Mesenchymal stem cell (in vitro differentiated cells and primary cell): ENCODE data around the gene XK.

Experiments
- DNase-seq: peaks from one replicate; pipeline ENCODE4 v3.0.0-alpha.2; 2013
- H2AFZ ChIP-seq: one replicate; pipeline ENCODE4 v1.6.1; 2013; ENCODE audit warnings: low read depth, mild to moderate bottlenecking, control low read depth, inconsistent platforms, low read length, moderate library complexity
- H2AK5ac ChIP-seq: 2 replicates; pipeline ENCODE4 v1.6.1; 2013; ENCODE audit warnings: low read length, moderate library complexity, mild to moderate bottlenecking, inconsistent platforms; ENCODE audit not compliant: severe bottlenecking
- H2BK120ac ChIP-seq: one replicate; pipeline ENCODE4 v1.6.1; 2013; ENCODE audit warnings: low read depth, mild to moderate bottlenecking, inconsistent platforms, low read length, moderate library complexity
- H2BK12ac ChIP-seq, 2 experiments: one replicate each; pipeline ENCODE4 v1.6.1; 2013; ENCODE audit warnings: inconsistent platforms in 2 of 2, low read length in 2 of 2, mild to moderate bottlenecking in 2 of 2, moderate library complexity in 2 of 2, control low read depth in 1 of 2
- H2BK15ac ChIP-seq: one replicate; pipeline ENCODE4 v1.6.1; 2013; ENCODE audit warnings: mild to moderate bottlenecking, low read depth, inconsistent platforms; ENCODE audit not compliant: poor library complexity, severe bottlenecking
- H2BK5ac ChIP-seq: 2 replicates; pipeline ENCODE4 v1.6.1; 2013; ENCODE audit warnings: low read depth, mild to moderate bottlenecking, low read length, control low read depth, inconsistent platforms; ENCODE audit not compliant: poor library complexity, severe bottlenecking
- H3K14ac ChIP-seq, 2 experiments: one replicate each; pipeline ENCODE4 v1.6.1; 2013; ENCODE audit warnings: inconsistent platforms in 2 of 2, low read length in 2 of 2, control low read depth in 1 of 2, mild to moderate bottlenecking in 1 of 2, moderate library complexity in 1 of 2
- H3K18ac ChIP-seq, 2 experiments: one replicate each; pipeline ENCODE4 v1.6.1; 2013; ENCODE audit warnings: inconsistent platforms in 2 of 2, low read length in 2 of 2, control low read depth in 1 of 2, low read depth in 1 of 2, mild to moderate bottlenecking in 1 of 2
- H3K23ac ChIP-seq, 2 experiments: one replicate each; pipeline ENCODE4 v1.6.1; 2013; ENCODE audit warnings: inconsistent platforms in 2 of 2, low read length in 2 of 2, mild to moderate bottlenecking in 2 of 2, moderate library complexity in 2 of 2, control low read depth in 1 of 2
- H3K27ac ChIP-seq: 2 replicates; pipeline ENCODE4 v1.5.1; 2013; ENCODE audit warnings: mild to moderate bottlenecking, moderate library complexity, low read length, control low read depth, inconsistent platforms; ENCODE audit not compliant: poor library complexity, severe bottlenecking
- H3K27me3 ChIP-seq, 2 experiments: 2 replicates each; pipeline versions ENCODE4 v1.6.1 to v1.7.0; 2013; ENCODE audit warnings: low read length in 2 of 2, mild to moderate bottlenecking in 2 of 2, moderate library complexity in 2 of 2, control low read depth in 1 of 2, inconsistent platforms in 1 of 2; ENCODE audit not compliant: control insufficient read depth in 1 of 2, insufficient read depth in 1 of 2
- H3K36me3 ChIP-seq, 2 experiments: 2 replicates each; pipeline versions ENCODE4 v1.6.1 to v1.7.0; 2013; ENCODE audit warnings: low read length in 2 of 2, control low read depth in 1 of 2, inconsistent platforms in 1 of 2, low read depth in 1 of 2, mild to moderate bottlenecking in 1 of 2; ENCODE audit not compliant: insufficient read depth in 2 of 2, control insufficient read depth in 1 of 2
- H3K4ac ChIP-seq, 2 experiments: one replicate each; pipeline ENCODE4 v1.6.1; 2013; ENCODE audit warnings: inconsistent platforms in 2 of 2, low read length in 2 of 2, mild to moderate bottlenecking in 2 of 2, moderate library complexity in 2 of 2, control low read depth in 1 of 2, low read depth in 1 of 2
- H3K4me1 ChIP-seq: 2 replicates; pipeline ENCODE4 v1.6.1; 2013; ENCODE audit warnings: low read depth, low read length, control low read depth; ENCODE audit not compliant: control insufficient read depth, insufficient read depth
- H3K4me2 ChIP-seq: 2 replicates; pipeline ENCODE4 v1.6.1; 2013; ENCODE audit warnings: low read length, mild to moderate bottlenecking, inconsistent platforms; ENCODE audit not compliant: poor library complexity, severe bottlenecking
- H3K4me3 ChIP-seq, 2 experiments: 2 replicates each; pipeline versions ENCODE4 v1.5.1 to v1.7.0; 2013; ENCODE audit warnings: low read length in 2 of 2, mild to moderate bottlenecking in 2 of 2, control low read depth in 1 of 2, low read depth in 1 of 2; ENCODE audit not compliant: insufficient read depth in 1 of 2
- H3K79me1 ChIP-seq: replicated peaks from 2 replicates; pipeline ENCODE4 v1.6.1; 2013; ENCODE audit warnings: mild to moderate bottlenecking, control low read depth, low read length, inconsistent platforms; ENCODE audit not compliant: poor library complexity, severe bottlenecking
- H3K9ac ChIP-seq: 2 replicates; pipeline ENCODE4 v1.7.0; 2013; ENCODE audit warnings: mild to moderate bottlenecking, low read length, moderate library complexity
- H3K9me3 ChIP-seq: 2 replicates; pipeline ENCODE4 v1.7.0; 2013; ENCODE audit warnings: mild to moderate bottlenecking, low read length; ENCODE audit not compliant: control insufficient read depth
- H4K8ac ChIP-seq: one replicate; pipeline ENCODE4 v1.6.1; 2013; ENCODE audit warnings: inconsistent platforms, mild to moderate bottlenecking, low read length, moderate library complexity
- H4K91ac ChIP-seq: one replicate; pipeline ENCODE4 v1.6.1; 2013; ENCODE audit warnings: mild to moderate bottlenecking, low read length, inconsistent platforms
- WGBS: methylation state at CpG from one replicate; pipeline ENCODE4 v1.1.7; 2013; ENCODE audit warnings: mixed read lengths; 5-methylcytosine and 5-hydroxymethylcytosine counted together

Gene XK

GRCh38 chrX:37652589-37653231 is 32.9 kb upstream of the XK start:
- Histone ChIP-seq H3K18ac (no peak overlapping the region), H3K36me3 (no peaks in the 10 kb centered on the region), H3K9me3 (no peaks in the 10 kb centered on the region), H2AK5ac (no peak overlapping the region), H3K9ac (no peak overlapping the region), H3K4me3 (no peak overlapping the region), H2AFZ (no peak overlapping the region), H3K79me1 (no peaks in the 10 kb centered on the region), H3K14ac (no peak overlapping the region), H2BK5ac (no peak overlapping the region), H3K23ac (no peak overlapping the region), H3K27ac (no peak overlapping the region), H4K8ac (no peak overlapping the region), H3K4me1 (no peaks in the 10 kb centered on the region), H3K4ac (no peak overlapping the region), H2BK120ac (no peak overlapping the region), H3K27me3 (peaks cover 0 to 11% of the 10 kb centered on the region in 2 experiments), H2BK12ac (no peak overlapping the region), H2BK15ac (no peak overlapping the region), H4K91ac (no peak overlapping the region), H3K4me2 (no peak overlapping the region)
- WGBS = 93% methylated on average over 2 of the region's 8 CpGs
- no peak for DNase-seq

GRCh38 chrX:37653397-37654085 is 32.0 kb upstream of the XK start:
- H4K91ac ChIP-seq = no peak overlapping the region
- H2AFZ ChIP-seq = no peak overlapping the region
- no peak overlapping the region for H3K4me2 ChIP-seq
- no peak overlapping the region for H3K27ac ChIP-seq
- no peak overlapping the region for H2BK120ac ChIP-seq
- no peaks in the 10 kb centered on the region for H3K79me1 ChIP-seq
- no peak overlapping the region for H3K4me3 ChIP-seq
- no peak for DNase-seq
- H2BK12ac ChIP-seq = no peak overlapping the region
- H3K18ac ChIP-seq = no peak overlapping the region
- H3K36me3 ChIP-seq = no peaks in the 10 kb centered on the region
- H3K9me3 ChIP-seq = no peaks in the 10 kb centered on the region
- H3K14ac ChIP-seq = no peak overlapping the region
- H3K4ac ChIP-seq = no peak overlapping the region
- H3K9ac ChIP-seq = no peak overlapping the region
- no peak overlapping the region for H3K23ac ChIP-seq
- H2BK5ac ChIP-seq = no peak overlapping the region
- no peak overlapping the region for H2AK5ac ChIP-seq
- peaks cover 0 to 11% of the 10 kb centered on the region in 2 experiments for H3K27me3 ChIP-seq
- no peak overlapping the region for H4K8ac ChIP-seq
- H2BK15ac ChIP-seq = no peak overlapping the region
- WGBS = no CpG with 5 or more reads among the region's 1 CpG
- H3K4me1 ChIP-seq = no peaks in the 10 kb centered on the region

- Histone ChIP-seq H3K27ac (no peak overlapping the region), H3K27me3 (peaks cover 0 to 11% of the 10 kb centered on the region in 2 experiments), H3K9ac (no peak overlapping the region), H2BK120ac (no peak overlapping the region), H2BK12ac (no peak overlapping the region), H3K4me2 (no peak overlapping the region), H3K4ac (no peak overlapping the region), H4K91ac (no peak overlapping the region), H3K4me1 (no peaks in the 10 kb centered on the region), H3K36me3 (no peaks in the 10 kb centered on the region), H4K8ac (no peak overlapping the region), H2BK15ac (no peak overlapping the region), H3K4me3 (no peak overlapping the region), H2BK5ac (no peak overlapping the region), H3K18ac (no peak overlapping the region), H2AFZ (no peak overlapping the region), H3K14ac (no peak overlapping the region), H3K79me1 (no peaks in the 10 kb centered on the region), H3K9me3 (no peaks in the 10 kb centered on the region), H3K23ac (no peak overlapping the region), H2AK5ac (no peak overlapping the region)
- DNase-seq = no peak
- 91% methylated on average over 1 of the region's 4 CpGs for WGBS
These were observed 27.1 kb upstream of the XK start for GRCh38 chrX:37658343-37659030.

- Histone ChIP-seq H2AFZ (no peak overlapping the region), H3K79me1 (no peaks in the 10 kb centered on the region), H3K27me3 (peaks cover 0 to 11% of the 10 kb centered on the region in 2 experiments), H3K4me3 (no peak overlapping the region), H4K91ac (no peak overlapping the region), H3K4me1 (no peaks in the 10 kb centered on the region), H3K18ac (no peak overlapping the region), H2BK12ac (no peak overlapping the region), H2BK120ac (no peak overlapping the region), H2BK15ac (no peak overlapping the region), H4K8ac (no peak overlapping the region), H3K4me2 (no peak overlapping the region), H3K4ac (no peak overlapping the region), H3K14ac (no peak overlapping the region), H3K9ac (no peak overlapping the region), H3K23ac (no peak overlapping the region), H3K36me3 (no peaks in the 10 kb centered on the region), H2BK5ac (no peak overlapping the region), H3K9me3 (no peaks in the 10 kb centered on the region), H2AK5ac (no peak overlapping the region), H3K27ac (no peak overlapping the region)
- WGBS = no CpG with 5 or more reads among the region's 1 CpG
- no peak for DNase-seq
These were observed 26.5 kb upstream of the XK start for GRCh38 chrX:37659047-37659446.
